T-helper 1 cell (primary cell): ENCODE measurements around the gene RPH3AL.
"Not testable (repeated sequence)": the region's sequence is repeated elsewhere in the genome, so short reads cannot be mapped to it uniquely, and the experiment has no call there.

Source experiments
- DNase-seq, 5 donors: peaks; one replicate each; pipeline ENCODE4 v3.0.0-alpha.2; 2012 to 2020

RPH3AL gene

GRCh38 chr17:315399-315798 lies 37.2 kb downstream of the RPH3AL start:
- DNase-seq: not testable (repeated sequence)

GRCh38 chr17:314614-314944 lies 38.0 kb downstream of the RPH3AL start:
- not testable (repeated sequence) for DNase-seq

GRCh38 chr17:313911-314613 lies 38.5 kb downstream of the RPH3AL start:
- DNase-seq: no peak

DNA sequence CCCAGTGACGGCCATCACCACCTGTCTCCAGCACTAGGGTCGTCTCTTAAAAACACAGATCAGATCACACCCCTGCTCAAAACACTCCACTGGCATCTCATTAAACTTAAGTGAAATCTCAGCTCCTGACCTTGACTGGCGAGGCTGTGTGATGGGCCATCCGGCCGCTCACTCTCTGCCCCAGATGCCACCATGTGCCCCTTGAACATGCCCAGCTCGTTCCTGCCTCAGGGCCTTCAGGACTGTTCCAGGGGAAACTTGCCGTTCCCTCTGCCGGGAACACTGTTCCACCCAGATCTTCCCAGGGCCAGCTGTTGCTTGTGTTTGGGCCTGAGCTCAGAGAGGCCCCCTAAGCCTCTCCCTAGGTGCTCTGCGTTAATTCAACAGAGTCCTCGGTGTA lies 39.4 kb downstream of the RPH3AL start:
- DNase-seq: no peak

- no peak for DNase-seq
Measured at GRCh38 chr17:312476-313148, 40.0 kb downstream of the RPH3AL start.

GRCh38 chr17:311119-311782 lies 41.4 kb downstream of the RPH3AL start:
- DNase-seq: no peak

- no peak for DNase-seq
Measured at GRCh38 chr17:310111-311010, 42.2 kb downstream of the RPH3AL start.

DNA sequence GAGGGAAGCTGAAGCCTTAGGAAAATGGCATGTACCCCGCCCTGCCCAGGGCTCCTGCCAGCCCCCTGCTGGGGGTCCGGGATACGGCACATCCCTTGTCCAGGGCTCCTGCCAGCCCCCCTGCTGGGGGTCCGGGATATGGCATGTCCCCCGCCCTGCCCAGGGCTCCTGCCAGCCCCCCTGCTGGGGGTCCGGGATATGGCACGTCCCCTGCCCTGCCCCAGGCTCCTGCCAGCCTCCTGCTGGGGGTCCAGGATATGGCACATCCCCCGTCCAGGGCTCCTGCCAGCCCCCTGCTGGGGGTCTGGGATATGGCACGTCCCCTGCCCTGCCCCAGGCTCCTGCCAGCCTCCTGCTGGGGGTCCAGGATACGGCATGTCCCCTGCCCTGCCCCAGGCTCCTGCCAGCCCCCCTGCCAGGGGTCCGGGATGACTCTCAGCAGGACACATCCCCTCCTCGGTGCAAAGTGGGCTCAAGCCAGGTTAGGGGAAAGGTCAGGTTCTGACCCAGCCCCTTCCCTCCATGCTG lies 43.2 kb downstream of the RPH3AL start:
- DNase-seq: no peak

- DNase-seq: no peak
Measured at GRCh38 chr17:307741-308507, 44.7 kb downstream of the RPH3AL start.

DNA sequence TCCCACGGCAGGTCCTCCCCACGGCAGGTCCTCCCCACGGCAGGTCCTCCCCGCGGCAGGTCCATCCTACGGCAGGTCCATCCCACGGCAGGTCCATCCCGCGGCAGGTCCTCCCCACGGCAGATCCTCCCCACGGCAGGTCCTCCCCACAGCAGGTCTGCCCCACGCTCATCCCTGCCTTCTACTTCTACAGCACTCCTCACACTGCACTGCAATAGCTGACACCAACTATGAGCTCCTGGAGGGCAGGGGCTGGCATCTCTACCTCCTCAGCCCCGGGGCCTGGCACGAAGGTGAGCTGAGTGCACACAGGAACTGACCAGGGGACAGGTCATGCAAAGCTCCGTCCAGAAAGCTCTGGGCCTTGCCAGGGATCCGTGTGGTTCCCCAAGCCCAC lies 45.3 kb downstream of the RPH3AL start:
- DNase-seq: no peak

DNA sequence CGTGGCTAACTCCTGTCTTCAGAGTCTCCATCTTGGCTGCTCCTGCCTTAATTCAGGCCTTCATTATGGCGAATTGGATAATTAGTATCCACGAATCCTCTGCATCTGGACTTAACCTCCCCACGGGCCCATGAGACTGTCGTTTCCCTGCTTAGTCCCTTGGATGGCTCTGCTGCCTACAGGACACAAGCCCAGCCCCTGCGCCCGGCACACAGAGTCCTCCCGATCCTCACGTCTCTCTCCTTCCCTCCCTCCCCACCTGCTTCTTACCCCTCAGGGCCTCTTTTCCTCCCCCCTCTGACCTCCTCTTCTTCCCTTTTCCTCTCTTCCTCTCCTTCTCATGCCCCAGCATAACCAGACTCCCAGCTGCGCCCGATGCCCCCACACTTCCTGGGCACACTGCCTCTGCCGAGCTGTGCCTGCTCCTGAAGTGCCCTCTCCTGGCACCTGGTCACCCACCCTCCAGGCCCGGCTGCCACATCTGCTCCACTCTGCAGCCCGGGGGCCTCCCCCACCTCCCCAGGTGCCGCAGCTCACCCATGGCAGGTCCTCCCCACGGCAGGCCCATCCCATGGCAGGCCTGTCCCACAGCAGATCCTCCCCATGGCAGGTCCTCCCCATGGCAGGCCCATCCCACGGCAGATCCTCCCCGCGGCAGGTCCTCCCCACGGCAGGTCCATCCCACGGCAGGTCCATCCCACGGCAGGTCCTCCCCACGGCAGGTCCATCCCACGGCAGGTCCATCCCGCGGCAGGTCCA lies 45.9 kb downstream of the RPH3AL start:
- DNase-seq: no peak

DNA sequence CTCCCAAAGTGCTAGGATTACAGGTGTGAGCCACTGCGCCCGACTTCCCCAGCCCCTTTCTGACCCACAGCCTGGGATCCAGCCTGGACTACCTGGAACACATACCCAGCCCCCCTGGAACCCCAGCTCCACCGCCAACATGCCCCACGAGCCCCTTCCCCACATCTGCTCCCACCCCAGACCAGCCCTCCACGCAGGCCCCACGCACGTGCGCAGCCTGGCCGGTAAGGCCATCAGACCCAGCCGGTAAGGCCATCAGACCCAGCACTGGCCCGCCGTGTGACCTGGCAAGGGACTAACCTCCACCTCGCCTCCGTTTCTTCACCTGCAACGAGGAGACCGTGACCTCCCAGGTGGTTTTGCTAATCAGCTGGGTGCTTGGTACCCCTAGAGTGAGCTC lies 46.5 kb downstream of the RPH3AL start:
- DNase-seq: no peak

DNA sequence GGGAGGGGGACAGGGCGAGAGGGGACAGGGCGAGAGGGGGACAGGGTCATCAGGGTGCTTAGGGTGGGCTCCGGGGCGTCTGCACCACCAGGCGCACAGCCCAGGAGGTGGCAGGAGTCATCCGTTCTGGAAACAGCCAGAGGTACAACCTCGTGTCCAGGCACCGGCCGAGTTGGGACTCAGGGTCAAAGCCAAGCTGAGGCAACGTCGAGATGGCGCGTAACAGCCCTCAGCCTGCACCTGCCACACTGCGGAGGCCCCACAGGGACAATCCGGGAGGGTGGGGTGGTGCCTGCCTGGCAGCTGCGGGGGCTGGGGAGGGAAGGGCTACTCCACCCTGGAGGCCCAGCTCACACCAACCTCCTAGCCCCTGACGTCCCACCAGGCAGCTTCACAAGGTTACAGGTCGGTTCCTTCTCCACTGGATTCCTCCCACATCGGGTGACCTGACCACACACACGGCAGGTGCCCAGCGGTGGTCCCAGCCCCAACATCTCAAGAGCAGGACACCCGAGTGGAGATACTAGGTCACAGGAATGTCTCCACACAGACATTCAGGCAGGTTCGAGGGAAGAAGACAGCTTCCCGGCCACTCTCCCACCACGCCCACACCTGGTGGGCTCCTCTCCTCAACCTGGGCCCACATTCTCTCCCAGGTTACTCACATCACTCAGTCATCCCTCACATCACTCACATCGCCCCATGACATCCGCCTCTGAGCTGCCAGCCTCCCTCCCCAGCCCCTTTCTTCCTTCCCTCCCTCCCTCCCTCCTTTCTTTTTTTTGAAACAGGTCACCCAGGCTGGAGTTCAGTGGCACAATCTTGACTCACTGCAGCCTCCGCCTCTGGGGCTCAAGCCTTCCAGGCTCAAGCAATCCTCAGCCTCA lies 47.3 kb downstream of the RPH3AL start:
- DNase-seq: no peak

GRCh38 chr17:304461-304860 lies 48.1 kb downstream of the RPH3AL start:
- no peak for DNase-seq

GRCh38 chr17:303168-303567 lies 49.4 kb downstream of the RPH3AL start:
- DNase-seq: no peak

DNA sequence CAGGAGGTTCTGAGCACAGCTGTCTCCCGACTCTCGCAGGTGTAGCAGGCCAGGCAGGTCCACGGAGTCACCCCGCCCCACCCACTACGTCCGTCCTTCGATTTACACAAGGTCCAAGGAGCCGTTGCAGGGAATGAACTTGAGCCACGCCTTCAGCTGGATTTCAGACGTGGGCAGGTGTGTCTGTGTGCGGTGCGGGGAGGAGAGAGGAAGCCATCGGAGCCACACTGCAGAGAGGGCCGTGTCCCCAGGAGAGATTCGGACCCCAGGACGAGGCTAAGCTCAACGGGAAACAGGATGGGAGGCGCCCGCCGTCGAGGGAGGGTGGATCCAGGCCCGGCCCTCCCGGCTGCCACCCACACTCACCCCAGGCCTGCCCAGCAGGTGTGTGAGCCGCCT lies 50.3 kb downstream of the RPH3AL start:
- DNase-seq: no peak

DNA sequence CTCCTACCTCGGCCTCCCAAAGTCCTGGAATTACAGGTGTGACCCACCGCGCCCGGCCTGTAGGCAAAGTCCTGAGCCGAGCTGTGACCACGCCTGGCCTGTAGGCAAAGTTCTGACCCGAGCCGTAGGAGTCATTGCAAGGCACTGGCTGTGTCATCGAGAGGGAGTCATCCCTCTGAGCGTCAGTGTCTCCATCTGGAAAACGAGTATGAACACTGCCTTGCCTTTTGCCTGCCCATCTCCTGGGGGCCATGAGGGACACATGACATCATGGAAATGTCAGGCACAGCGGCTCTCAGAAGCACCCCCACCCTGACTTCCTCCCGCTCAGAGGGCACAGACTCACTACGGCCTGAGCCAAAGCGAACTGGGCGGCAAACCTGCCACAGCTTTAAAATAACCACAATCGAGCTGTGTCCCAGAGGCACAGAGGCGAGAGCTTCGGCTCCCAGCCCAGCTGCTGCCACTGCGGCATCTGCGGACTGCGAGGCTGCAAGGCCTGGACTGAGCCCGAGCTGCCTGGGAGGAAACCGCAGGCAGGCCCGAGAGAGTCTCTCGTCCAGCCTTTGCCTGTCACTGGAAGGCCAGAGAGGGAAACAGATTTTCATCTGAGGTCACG lies 50.8 kb downstream of the RPH3AL start:
- DNase-seq: no peak

GRCh38 chr17:300881-301280 lies 51.7 kb downstream of the RPH3AL start:
- DNase-seq: no peak

DNA sequence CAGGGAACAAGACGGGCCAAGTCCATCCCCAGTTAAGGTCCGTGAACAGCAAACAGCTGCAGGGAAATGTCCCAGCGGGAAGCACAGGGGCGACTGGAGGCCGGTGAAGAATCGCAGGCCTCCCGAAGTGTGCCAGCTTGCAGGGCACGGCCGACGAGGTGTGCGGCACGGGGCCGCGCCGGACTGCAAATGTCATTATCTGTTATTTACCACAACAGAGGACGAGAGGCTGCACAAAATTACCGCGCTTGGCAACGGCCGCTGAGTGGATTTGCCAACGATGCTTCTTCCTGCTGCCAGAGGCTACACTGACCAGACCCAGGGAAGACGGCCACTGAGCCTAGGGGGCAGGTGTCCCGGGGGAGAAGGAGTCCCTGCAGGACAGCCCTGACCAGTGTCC lies 53.1 kb downstream of the RPH3AL start:
- DNase-seq: no peak
